GM19238 (cell line): ENCODE results near the gene VAT1.
A peak's percentile ranks its signal among the peaks of the same experiment; 100 is the strongest.
"Not testable (repeated sequence)": the region's sequence is repeated elsewhere in the genome, so short reads cannot be mapped to it uniquely, and the experiment has no call there.

Experiments used
- DNase-seq: peaks from one replicate; pipeline ENCODE4 v3.0.0; 2011; ENCODE audit warnings: low spot score; ENCODE audit not compliant: insufficient read length

VAT1 gene

GRCh38 chr17:43010667-43011308, 11.4 kb downstream of the VAT1 start:
- no peak for DNase-seq

- peak; percentile 87 for DNase-seq
These were observed 15.3 kb downstream of the VAT1 start, which contains the start of gene IFI35 for GRCh38 chr17:43006639-43007551. IFI35 (plus strand) TSS chr17:43006784; CDS start chr17:43006948, 164 bp downstream.

- no peak for DNase-seq
These were observed 18.5 kb downstream of the VAT1 start for GRCh38 chr17:43003542-43004172.

- DNase-seq = not testable (repeated sequence)
These were observed 21.3 kb downstream of the VAT1 start for GRCh38 chr17:43000894-43001293.

- DNase-seq = no peak
These were observed 23.1 kb downstream of the VAT1 start for GRCh38 chr17:42999003-42999525.

- peak; percentile 90 for DNase-seq
These were observed 23.9 kb downstream of the VAT1 start, which contains the start of gene RPL27 for GRCh38 chr17:42997984-42998938. RPL27 (plus strand) TSS chr17:42998419; CDS start chr17:42998751, 332 bp downstream.

GRCh38 chr17:42997390-42997983, 24.7 kb downstream of the VAT1 start:
- no peak for DNase-seq

GRCh38 chr17:42993913-42994312, 28.3 kb downstream of the VAT1 start:
- not testable (repeated sequence) for DNase-seq

GRCh38 chr17:42992872-42993271, 29.3 kb downstream of the VAT1 start:
- no peak for DNase-seq

GRCh38 chr17:42991471-42991870, 30.7 kb downstream of the VAT1 start:
- no peak for DNase-seq

GRCh38 chr17:42989726-42990652, 32.2 kb downstream of the VAT1 start:
- no peak for DNase-seq

- no peak for DNase-seq
These were observed 33.0 kb downstream of the VAT1 start for GRCh38 chr17:42989141-42989540.

- peak; percentile 71 for DNase-seq
These were observed 37.0 kb downstream of the VAT1 start for GRCh38 chr17:42985225-42985624.

GRCh38 chr17:42982266-42982665, 39.9 kb downstream of the VAT1 start:
- DNase-seq = no peak

GRCh38 chr17:42980766-42981397, 41.3 kb downstream of the VAT1 start:
- DNase-seq = peak; percentile 52

GRCh38 chr17:42980274-42980765, 41.9 kb downstream of the VAT1 start, which contains the start of gene RUNDC1:
RUNDC1 (plus strand) TSS chr17:42980565; CDS start chr17:42980577, 12 bp downstream.
- peak; percentile 91 for DNase-seq

- DNase-seq = peak; percentile 62
These were observed 42.5 kb downstream of the VAT1 start, which contains the start of gene PTGES3L for GRCh38 chr17:42979511-42980273. PTGES3L (minus strand) TSS chr17:42980080; CDS start chr17:42980053, 27 bp downstream.
